Retina (tissue), 1 donor: ENCODE results near the gene CD164L2.
"Not testable (repeated sequence)": the region's sequence is repeated elsewhere in the genome, so short reads cannot be mapped to it uniquely, and the experiment has no call there.

Source experiments
- DNase-seq: peaks from one replicate; pipeline ENCODE4 v3.0.0-alpha.2; 2016

The CD164L2 gene

GRCh38 chr1:27403931-27404330 is 20.8 kb upstream of the CD164L2 start:
- no peak for DNase-seq

GRCh38 chr1:27403065-27403726 is 20.1 kb upstream of the CD164L2 start:
- no peak for DNase-seq

- peak; percentile 20 for DNase-seq
These were observed 19.2 kb upstream of the CD164L2 start for GRCh38 chr1:27402349-27402754.

- DNase-seq: peak; percentile 32
These were observed 17.8 kb upstream of the CD164L2 start for GRCh38 chr1:27400963-27401341.

- peak; percentile 63 for DNase-seq
These were observed 17.2 kb upstream of the CD164L2 start for GRCh38 chr1:27400082-27400962.

GRCh38 chr1:27399251-27400025 is 16.3 kb upstream of the CD164L2 start:
- peak; percentile 77 for DNase-seq

GRCh38 chr1:27398405-27399149 is 15.4 kb upstream of the CD164L2 start:
- DNase-seq: no peak

- no peak for DNase-seq
These were observed 14.6 kb upstream of the CD164L2 start for GRCh38 chr1:27397749-27398148.

- no peak for DNase-seq
These were observed 14.0 kb upstream of the CD164L2 start for GRCh38 chr1:27397110-27397509.

GRCh38 chr1:27395441-27396195 is 12.5 kb upstream of the CD164L2 start:
- peak; percentile 87 for DNase-seq

GRCh38 chr1:27394925-27395324 is 11.8 kb upstream of the CD164L2 start:
- DNase-seq: no peak

- DNase-seq: no peak
These were observed 11.1 kb upstream of the CD164L2 start for GRCh38 chr1:27394282-27394658.

GRCh38 chr1:27393641-27394281 is 10.6 kb upstream of the CD164L2 start:
- DNase-seq: peak; percentile 14

GRCh38 chr1:27392778-27393635 is 9.9 kb upstream of the CD164L2 start:
- no peak for DNase-seq

- DNase-seq: peak; percentile 91
These were observed 9.1 kb upstream of the CD164L2 start, which contains the start of gene GPR3 for GRCh38 chr1:27392096-27392777. GPR3 (plus strand) TSS chr1:27392622; CDS start chr1:27393799, 1,177 bp downstream.

- DNase-seq: no peak
These were observed 8.5 kb upstream of the CD164L2 start for GRCh38 chr1:27391511-27392095.

- DNase-seq: peak; percentile 50
These were observed 5.3 kb upstream of the CD164L2 start for GRCh38 chr1:27388337-27389005.

- not testable (repeated sequence) for DNase-seq
These were observed 1.7 kb upstream of the CD164L2 start for GRCh38 chr1:27384797-27385196.

GRCh38 chr1:27383661-27384060 is 528 bp upstream of the CD164L2 start:
- DNase-seq: no peak
